H9 (cell line): ENCODE results near the gene DNASE1L3. TPM values are rescaled to one million over a fixed set of nuclear protein-coding genes. Genes with fewer than 3 reads are reported as not detected.

Experiments
- DNase-seq: peaks from one replicate; pipeline ENCODE4 v3.0.0-alpha.2; 2017
- H2AFZ ChIP-seq: one replicate; pipeline ENCODE4 v1.6.1; 2013; ENCODE audit warnings: mild to moderate bottlenecking, low read length, control low read depth, moderate library complexity
- H2AK5ac ChIP-seq: 2 replicates; pipeline ENCODE4 v1.6.1; 2013; ENCODE audit warnings: low read length, control low read depth, mixed read lengths; ENCODE audit not compliant: insufficient read length
- H2BK120ac ChIP-seq: one replicate; pipeline ENCODE4 v1.6.1; 2013; ENCODE audit warnings: low read depth, mild to moderate bottlenecking, low read length, control low read depth, inconsistent platforms; ENCODE audit not compliant: poor library complexity, severe bottlenecking
- H2BK12ac ChIP-seq: 2 replicates; pipeline ENCODE4 v1.6.1; 2013; ENCODE audit warnings: low read length, control low read depth, mixed read lengths, low read depth; ENCODE audit not compliant: insufficient read length
- H2BK15ac ChIP-seq: 2 replicates; pipeline ENCODE4 v1.6.1; 2013; ENCODE audit warnings: low read depth, low read length, control low read depth
- H2BK20ac ChIP-seq: one replicate; pipeline ENCODE4 v1.6.1; 2013; ENCODE audit warnings: low read depth, mild to moderate bottlenecking, low read length, control low read depth, inconsistent platforms; ENCODE audit not compliant: poor library complexity, severe bottlenecking
- H2BK5ac ChIP-seq: 2 replicates; pipeline ENCODE4 v1.6.1; 2013; ENCODE audit warnings: low read length, control low read depth, mixed read lengths; ENCODE audit not compliant: insufficient read length
- H3K14ac ChIP-seq: 2 replicates; pipeline ENCODE4 v1.6.1; 2013; ENCODE audit warnings: low read length, control low read depth; ENCODE audit not compliant: insufficient read depth
- H3K18ac ChIP-seq: 2 replicates; pipeline ENCODE4 v1.6.1; 2013; ENCODE audit warnings: low read depth, mild to moderate bottlenecking, mixed read lengths, low read length, control low read depth; ENCODE audit not compliant: insufficient read length
- H3K23ac ChIP-seq: 2 replicates; pipeline ENCODE4 v1.6.1; 2013; ENCODE audit warnings: low read length, control low read depth, mixed read lengths, low read depth; ENCODE audit not compliant: insufficient read length
- H3K23me2 ChIP-seq: 2 replicates; pipeline ENCODE4 v1.6.1; 2013; ENCODE audit warnings: low read depth, mild to moderate bottlenecking, mixed read lengths, low read length, control low read depth; ENCODE audit not compliant: insufficient read length, poor library complexity, severe bottlenecking
- H3K27ac ChIP-seq: 2 replicates; pipeline ENCODE4 v1.5.1; 2013; ENCODE audit warnings: low read length, control low read depth, mixed read lengths, low read depth; ENCODE audit not compliant: insufficient read length
- H3K27me3 ChIP-seq: 2 replicates; pipeline ENCODE4 v1.6.1; 2013; ENCODE audit warnings: low read length, control low read depth, inconsistent platforms; ENCODE audit not compliant: insufficient read depth
- H3K4ac ChIP-seq: 2 replicates; pipeline ENCODE4 v1.6.1; 2013; ENCODE audit warnings: low read depth, mild to moderate bottlenecking, control low read depth, inconsistent platforms, low read length, moderate library complexity
- H3K4me1 ChIP-seq: 2 replicates; pipeline ENCODE4 v1.6.1; 2013; ENCODE audit warnings: low read length, control low read depth, inconsistent platforms; ENCODE audit not compliant: insufficient read depth
- H3K4me2 ChIP-seq: 2 replicates; pipeline ENCODE4 v1.6.1; 2013; ENCODE audit warnings: low read length, control low read depth, mixed read lengths; ENCODE audit not compliant: insufficient read length, insufficient read depth
- H3K56ac ChIP-seq: 2 replicates; pipeline ENCODE4 v1.6.1; 2013; ENCODE audit warnings: low read depth, mild to moderate bottlenecking, mixed read lengths, low read length, control low read depth; ENCODE audit not compliant: insufficient read length
- H3K79me1 ChIP-seq: 2 replicates; pipeline ENCODE4 v1.6.1; 2013; ENCODE audit warnings: low read depth, mild to moderate bottlenecking, moderate library complexity, low read length, control low read depth, inconsistent platforms; ENCODE audit not compliant: insufficient read depth, poor library complexity, severe bottlenecking
- H3K79me2 ChIP-seq: 2 replicates; pipeline ENCODE4 v1.6.1; 2013; ENCODE audit warnings: low read length, control low read depth, inconsistent platforms; ENCODE audit not compliant: insufficient read depth
- H3K9ac ChIP-seq: 2 replicates; pipeline ENCODE4 v1.6.1; 2013; ENCODE audit warnings: low read length, control low read depth, mixed read lengths; ENCODE audit not compliant: insufficient read length; ENCODE audit errors: extremely low read depth
- H3K9me3 ChIP-seq: one replicate; pipeline ENCODE4 v1.6.1; 2013; ENCODE audit warnings: low read depth, low read length, inconsistent platforms; ENCODE audit not compliant: control insufficient read depth
- H3T11ph ChIP-seq: one replicate; pipeline ENCODE4 v1.6.1; 2013; ENCODE audit warnings: mild to moderate bottlenecking, low read length, control low read depth, inconsistent platforms
- H4K20me1 ChIP-seq: one replicate; pipeline ENCODE4 v1.6.1; 2013; ENCODE audit not compliant: control insufficient read depth, insufficient read length, insufficient read depth
- H4K5ac ChIP-seq: 2 replicates; pipeline ENCODE4 v1.6.1; 2013; ENCODE audit warnings: low read depth, mild to moderate bottlenecking, mixed read lengths, low read length, control low read depth; ENCODE audit not compliant: insufficient read length
- H4K8ac ChIP-seq: replicated peaks from 2 replicates; pipeline ENCODE4 v1.6.1; 2013; ENCODE audit warnings: low read length, control low read depth, mixed read lengths, low read depth; ENCODE audit not compliant: insufficient read length
- H4K91ac ChIP-seq: 2 replicates; pipeline ENCODE4 v1.6.1; 2013; ENCODE audit warnings: low read depth, mild to moderate bottlenecking, moderate library complexity, mixed read lengths, low read length, control low read depth; ENCODE audit not compliant: insufficient read length
- H3K27ac Mint-ChIP-seq, 3 experiments: 2 replicates in 2 of 3; 3 replicates in 1 of 3; pipeline ENCODE4 v1.8.0; 2020 to 2021; ENCODE audit warnings: mixed read lengths in 3 of 3, mild to moderate bottlenecking in 1 of 3, moderate library complexity in 1 of 3
- H3K27me3 Mint-ChIP-seq: 2 replicates; pipeline ENCODE4 v1.8.0; 2021; ENCODE audit warnings: low read depth, mild to moderate bottlenecking, moderate library complexity, mixed read lengths
- H3K36me3 Mint-ChIP-seq, 3 experiments: 2 replicates in 2 of 3; 3 replicates in 1 of 3; pipeline ENCODE4 v1.8.0; 2020 to 2021; ENCODE audit warnings: low read depth in 3 of 3, mixed read lengths in 3 of 3; ENCODE audit not compliant: insufficient read depth in 1 of 3
- H3K4me1 Mint-ChIP-seq, 2 experiments: 2 replicates each; pipeline ENCODE4 v1.8.0; 2020; ENCODE audit warnings: mixed read lengths in 2 of 2
- H3K4me3 Mint-ChIP-seq, 2 experiments: 2 replicates in 1 of 2; 3 replicates in 1 of 2; pipeline ENCODE4 v1.8.0; 2020 to 2021; ENCODE audit warnings: mild to moderate bottlenecking in 2 of 2, mixed read lengths in 2 of 2, moderate library complexity in 1 of 2
- H3K9me3 Mint-ChIP-seq, 2 experiments: 2 replicates in 1 of 2; 3 replicates in 1 of 2; pipeline ENCODE4 v1.8.0; 2020; ENCODE audit warnings: mild to moderate bottlenecking in 2 of 2, mixed read lengths in 2 of 2, moderate library complexity in 1 of 2
- WGBS: extraction: QIAGEN DNeasy Blood & Tissue Kit; methylation state at CpG from one replicate; pipeline ENCODE4 v1.1.7; 2013; ENCODE audit warnings: missing lambda C conversion rate, low lambda C conversion rate, mixed read lengths; ENCODE audit not compliant: insufficient read length; ENCODE audit errors: extremely low coverage; 5-methylcytosine and 5-hydroxymethylcytosine counted together
- total RNA-seq: library from RNA; stranded (reverse); gene quantifications from 2 replicates; pipeline ENCODE4 v1.2.1, GENCODE V29; 2021
- TF ChIP-seq, protein P1 (sequence below): fragments of 200-600 bp; sonication (generic); conservative IDR thresholded peaks from 3 replicates; pipeline ENCODE4 v1.8.0; 2021; ENCODE audit warnings: antibody characterized with exemption, mild to moderate bottlenecking

DNASE1L3 gene
- total RNA-seq, 1 experiment from 2014 or later: not detected

DNA sequence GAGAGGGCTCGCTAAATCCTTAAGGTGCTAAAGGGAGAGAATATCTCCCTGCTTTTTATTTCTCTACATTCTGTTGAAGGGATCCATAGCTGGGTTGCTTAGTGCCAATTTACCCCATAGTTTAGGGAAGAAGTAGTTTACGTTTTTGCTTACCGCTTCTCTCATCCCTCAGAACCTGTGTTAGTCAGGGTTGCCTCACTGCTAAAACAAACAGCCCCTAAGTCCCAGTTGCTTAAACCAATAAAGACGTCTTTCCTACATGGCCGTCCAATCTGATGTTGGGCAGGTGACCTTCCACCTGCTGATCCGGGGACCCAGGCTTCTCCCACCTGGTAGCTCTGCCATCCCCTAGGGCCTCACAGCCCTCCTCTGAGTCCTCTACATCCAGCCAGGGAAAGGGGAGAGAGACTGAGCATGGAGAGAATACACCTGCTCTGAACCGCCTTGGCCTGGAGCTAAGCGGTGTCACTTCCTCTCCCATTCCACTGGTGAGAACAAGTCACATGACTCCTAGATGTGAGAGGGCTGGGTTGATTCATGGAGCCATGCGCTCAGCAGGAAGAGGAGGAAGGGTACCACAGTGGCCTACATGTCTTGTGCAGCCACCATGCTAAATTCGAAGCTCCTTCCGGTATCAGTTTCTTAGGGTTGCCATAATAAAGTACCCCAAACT lies 26.3 kb downstream of the DNASE1L3 start:
- Histone ChIP-seq H3K79me1 (no peaks in the 10 kb centered on the region), H2AK5ac (no peak overlapping the region), H3K9ac (no peak overlapping the region), H3K23me2 (no peaks in the 10 kb centered on the region), H2AFZ (no peak overlapping the region), H4K20me1 (peaks cover 5% of the 10 kb centered on the region), H3K27me3 (no peaks in the 10 kb centered on the region), H2BK15ac (no peak overlapping the region), H3K79me2 (no peaks in the 10 kb centered on the region), H3K23ac (no peak overlapping the region), H3K4me2 (no peak overlapping the region), H2BK12ac (no peak overlapping the region), H2BK5ac (no peak overlapping the region), H4K91ac (no peak overlapping the region), H4K8ac (no peak overlapping the region), H2BK120ac (no peak overlapping the region), H3T11ph (no peak overlapping the region), H3K27ac (no peak overlapping the region), H3K4me1 (peaks cover 2% of the 10 kb centered on the region; the same call in 1 of the 2 replicates), H3K56ac (no peak overlapping the region), H3K4ac (no peak overlapping the region), H3K18ac (no peak overlapping the region), H3K9me3 (no peaks in the 10 kb centered on the region), H2BK20ac (no peak overlapping the region), H3K14ac (no peak overlapping the region), H4K5ac (no peak overlapping the region)
- H3K27ac Mint-ChIP-seq: no peak overlapping the region; a peak in 1 of 7 replicates
- H3K9me3 Mint-ChIP-seq: no peaks in the 10 kb centered on the region
- peaks cover 10 to 11% of the 10 kb centered on the region in 2 experiments for H3K4me1 Mint-ChIP-seq
- TF ChIP-seq, protein P1, sequence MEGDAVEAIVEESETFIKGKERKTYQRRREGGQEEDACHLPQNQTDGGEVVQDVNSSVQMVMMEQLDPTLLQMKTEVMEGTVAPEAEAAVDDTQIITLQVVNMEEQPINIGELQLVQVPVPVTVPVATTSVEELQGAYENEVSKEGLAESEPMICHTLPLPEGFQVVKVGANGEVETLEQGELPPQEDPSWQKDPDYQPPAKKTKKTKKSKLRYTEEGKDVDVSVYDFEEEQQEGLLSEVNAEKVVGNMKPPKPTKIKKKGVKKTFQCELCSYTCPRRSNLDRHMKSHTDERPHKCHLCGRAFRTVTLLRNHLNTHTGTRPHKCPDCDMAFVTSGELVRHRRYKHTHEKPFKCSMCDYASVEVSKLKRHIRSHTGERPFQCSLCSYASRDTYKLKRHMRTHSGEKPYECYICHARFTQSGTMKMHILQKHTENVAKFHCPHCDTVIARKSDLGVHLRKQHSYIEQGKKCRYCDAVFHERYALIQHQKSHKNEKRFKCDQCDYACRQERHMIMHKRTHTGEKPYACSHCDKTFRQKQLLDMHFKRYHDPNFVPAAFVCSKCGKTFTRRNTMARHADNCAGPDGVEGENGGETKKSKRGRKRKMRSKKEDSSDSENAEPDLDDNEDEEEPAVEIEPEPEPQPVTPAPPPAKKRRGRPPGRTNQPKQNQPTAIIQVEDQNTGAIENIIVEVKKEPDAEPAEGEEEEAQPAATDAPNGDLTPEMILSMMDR: no peak
- H3K4me3 Mint-ChIP-seq: no peak overlapping the region
- WGBS: no CpG with 5 or more reads among the region's 11 CpGs
- H3K36me3 Mint-ChIP-seq: no peaks in the 10 kb centered on the region
- peaks cover 11% of the 10 kb centered on the region; the same call in 1 of the 2 replicates for H3K27me3 Mint-ChIP-seq
- DNase-seq: no peak
